Measurements from ENCODE around the gene ANAPC4.

GRCh38 chr4:25440478-25441030, 63.5 kb downstream of the ANAPC4 start:
- no peak for TF ChIP-seq CTCF (IDR thresholded peaks at IDR 0.05 in 8 of 11, conservative IDR thresholded peaks at IDR 0.05 in 3 of 11)
- no peak for TF ChIP-seq POLR2A (IDR thresholded peaks at IDR 0.05)
- peak in 1 of 3 donors; percentile 29 for TF ChIP-seq POLR2AphosphoS5 (IDR thresholded peaks at IDR 0.05)

Measured in spleen (tissue), 7 donors.